HG03196 (cell line): ENCODE data around the gene NAP1L4.

Experiments used
- ATAC-seq: cut with Tn5 transposase; IDR thresholded peaks from one replicate; pipeline ENCODE4 v1.9.1; 2021; ENCODE audit not compliant: unreplicated experiment

NAP1L4 gene

DNA sequence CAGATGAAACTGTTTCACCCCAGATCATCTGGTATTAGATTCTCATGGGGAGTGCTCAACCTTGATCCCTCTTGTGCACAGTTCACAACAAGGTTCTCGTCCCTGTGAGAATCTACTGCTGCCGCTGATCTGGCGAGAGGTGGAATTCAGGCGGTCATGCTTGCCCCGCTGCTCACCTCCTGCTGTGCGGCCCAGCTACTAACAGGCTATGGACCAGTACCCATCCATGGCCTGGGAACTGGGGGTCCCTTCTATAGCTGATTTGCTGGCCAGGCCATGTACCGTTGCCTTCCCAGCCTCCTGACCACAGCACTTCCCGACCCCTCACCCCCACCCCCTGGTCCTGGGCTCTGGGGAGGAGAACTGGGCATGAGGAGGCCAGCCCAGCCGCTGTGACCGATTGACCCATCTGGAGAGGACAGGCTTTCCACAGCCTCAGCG lies 65.5 kb downstream of the NAP1L4 start:
- ATAC-seq, result no peak

GRCh38 chr11:2924821-2925675 lies 67.1 kb downstream of the NAP1L4 start:
- ATAC-seq, result no peak

GRCh38 chr11:2924381-2924780 lies 67.7 kb downstream of the NAP1L4 start:
- ATAC-seq, result no peak

DNA sequence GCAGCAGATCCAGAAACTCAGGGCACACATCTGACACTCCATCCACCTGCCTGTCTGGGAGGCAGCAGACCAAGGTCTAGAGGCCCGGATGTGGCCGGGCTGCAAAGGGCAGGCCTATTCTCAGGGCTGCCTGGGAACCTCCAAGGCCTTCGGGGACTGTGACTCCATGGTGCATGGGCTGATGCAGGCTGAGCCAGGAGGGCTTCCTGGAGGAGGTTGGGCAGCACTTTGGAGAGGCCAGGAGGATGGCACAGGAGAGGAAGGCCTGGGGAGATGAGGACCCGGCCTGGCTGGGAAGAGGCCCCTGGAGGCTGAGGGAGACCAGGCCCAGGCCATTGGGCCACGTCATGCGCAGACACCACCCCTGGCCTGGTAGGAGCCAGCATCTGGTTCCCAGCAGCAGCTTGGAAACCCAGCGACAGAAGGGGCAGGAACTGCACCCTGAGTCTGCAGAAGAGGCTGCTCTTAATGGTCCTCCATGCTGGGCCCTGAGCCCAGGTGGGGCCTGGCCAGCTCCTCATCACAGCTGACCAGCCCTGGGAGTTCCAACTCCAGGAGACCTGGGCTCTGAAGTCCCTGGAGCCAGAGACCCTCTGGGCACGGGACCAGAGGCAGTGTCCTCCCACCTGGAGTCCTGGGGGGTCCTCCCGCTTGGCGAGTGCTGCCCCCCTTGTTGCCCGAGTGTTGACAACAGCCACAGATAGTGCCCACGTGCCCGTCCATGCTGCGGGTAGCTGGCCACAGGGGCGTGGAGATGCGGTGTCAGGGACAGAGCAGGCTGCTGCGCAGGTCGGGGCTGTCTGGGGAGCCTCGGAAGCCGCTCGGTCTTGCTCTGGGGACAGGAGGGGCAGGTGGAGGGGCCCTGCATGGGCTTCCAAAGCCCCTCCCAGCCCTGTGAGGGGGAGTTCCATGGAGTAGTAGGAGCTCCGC lies 68.4 kb downstream of the NAP1L4 start:
- no peak for ATAC-seq

- ATAC-seq, result no peak
Measured at GRCh38 chr11:2922655-2923054, 69.5 kb downstream of the NAP1L4 start.

DNA sequence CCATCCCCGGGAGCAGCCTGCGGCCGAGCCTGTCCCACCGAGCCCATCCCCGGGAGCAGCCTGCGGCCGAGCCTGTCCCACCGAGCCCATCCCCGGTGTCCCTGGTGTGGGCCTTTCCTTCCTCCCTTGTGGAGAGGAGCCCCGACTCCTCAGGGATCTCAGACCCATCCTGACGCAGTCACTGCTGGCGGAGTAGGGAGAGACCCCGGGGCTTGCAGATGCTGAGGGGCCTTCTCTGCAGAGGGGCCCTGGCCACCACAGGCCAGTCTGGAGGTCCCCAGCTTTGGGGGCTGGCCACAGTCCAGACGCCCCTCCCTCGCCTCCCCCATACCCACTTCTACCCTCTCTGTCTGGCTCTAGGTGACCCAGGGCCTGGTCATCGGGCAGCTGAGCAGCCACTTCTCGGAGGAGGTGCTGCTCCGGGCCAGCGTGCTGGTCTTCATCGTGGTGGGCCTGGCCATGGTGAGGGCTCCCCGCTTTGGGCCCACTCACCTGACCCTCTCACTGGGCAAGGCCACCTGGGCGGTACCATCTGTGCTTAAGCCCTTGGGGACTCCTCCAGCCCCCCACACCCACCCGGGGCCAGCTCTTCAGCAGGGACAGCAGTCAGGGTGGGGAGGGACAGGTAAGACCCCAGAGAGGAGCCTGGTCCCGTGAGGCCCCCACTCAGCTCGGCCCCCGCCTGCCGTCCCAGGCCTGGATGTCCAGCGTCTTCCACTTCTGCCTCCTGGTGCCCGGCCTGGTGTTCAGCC lies 70.2 kb downstream of the NAP1L4 start:
- ATAC-seq, result no peak

GRCh38 chr11:2921261-2921660 lies 70.9 kb downstream of the NAP1L4 start:
- no peak for ATAC-seq

DNA sequence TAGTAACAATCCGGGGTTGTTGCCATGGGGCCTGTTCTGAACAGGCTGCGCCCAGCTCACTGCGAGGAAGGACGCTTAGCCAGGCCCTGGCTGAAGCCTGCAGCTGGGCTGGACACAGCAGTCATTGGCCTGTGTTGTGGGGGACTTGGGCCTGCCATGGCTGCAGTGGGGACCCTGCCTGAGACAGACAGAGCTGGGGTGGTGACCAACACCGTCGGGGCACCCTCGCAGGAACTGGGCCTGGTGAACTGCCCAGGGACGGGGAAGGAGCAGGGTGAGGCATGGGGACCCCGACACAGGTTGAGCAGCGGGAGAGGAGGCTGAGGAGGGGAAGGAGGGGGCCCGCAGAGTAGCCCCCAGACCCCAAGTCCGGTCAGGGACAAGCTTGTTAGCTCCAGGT lies 71.8 kb downstream of the NAP1L4 start:
- ATAC-seq, result no peak

- ATAC-seq, result no peak
Measured at GRCh38 chr11:2919837-2920236, 72.3 kb downstream of the NAP1L4 start.

DNA sequence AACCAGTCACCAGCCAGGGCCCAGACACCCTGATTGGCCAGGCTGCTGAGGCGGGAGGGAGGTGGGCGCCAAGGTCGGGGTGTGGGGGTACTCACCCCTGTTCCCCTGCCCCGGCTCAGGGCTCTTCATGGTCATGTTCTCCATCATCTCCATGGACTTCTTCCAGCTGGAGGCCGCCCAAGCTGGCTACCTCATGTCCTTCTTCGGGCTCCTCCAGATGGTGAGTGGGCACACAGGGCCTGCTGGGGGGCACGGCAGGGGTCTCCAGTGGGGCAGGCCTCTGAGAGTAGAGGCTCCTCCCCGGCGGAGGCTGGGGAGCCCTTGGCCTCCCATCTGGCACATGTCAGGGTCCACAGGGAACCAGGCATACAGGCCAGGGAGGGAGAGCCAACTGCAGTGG lies 72.9 kb downstream of the NAP1L4 start:
- ATAC-seq, result no peak

- ATAC-seq, result no peak
Measured at GRCh38 chr11:2917842-2918490, 74.2 kb downstream of the NAP1L4 start.

DNA sequence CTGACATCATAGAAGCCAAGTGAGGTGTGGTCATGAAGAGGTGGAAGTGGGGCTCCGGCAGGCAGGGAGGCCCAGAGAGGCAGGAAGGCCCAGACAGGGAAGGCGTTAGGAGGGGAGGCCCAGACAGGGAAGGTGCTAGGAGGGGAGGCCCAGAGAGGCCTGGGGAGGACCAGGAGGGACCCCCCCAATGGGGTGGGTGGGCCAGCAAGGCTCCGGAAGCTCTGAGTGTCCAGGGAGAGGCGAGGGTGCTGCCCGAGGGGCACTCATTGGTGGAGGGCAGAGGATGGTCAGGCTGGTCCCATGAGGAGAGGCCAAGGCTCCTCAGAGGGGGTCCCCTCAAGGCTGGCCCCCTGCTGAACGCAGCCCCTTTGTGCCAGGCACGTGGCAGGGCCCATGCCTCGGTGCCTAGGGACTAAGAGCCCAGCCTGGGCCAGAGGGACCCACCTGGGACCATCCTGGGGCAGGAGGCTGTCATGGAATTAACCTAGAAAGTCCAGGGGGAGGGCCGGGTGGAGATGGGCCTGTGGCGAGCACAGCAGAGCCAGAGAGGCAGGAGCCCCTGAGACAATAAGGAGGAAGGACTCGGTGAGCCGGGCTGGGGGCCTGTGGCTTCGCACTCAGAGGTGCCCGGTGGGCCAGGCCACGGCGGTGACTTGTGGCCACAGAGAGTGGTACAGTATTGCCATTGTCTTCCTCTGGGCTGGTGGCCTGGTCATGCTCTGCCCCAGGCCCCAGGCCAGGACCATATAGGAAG lies 75.1 kb downstream of the NAP1L4 start:
- ATAC-seq, result no peak

DNA sequence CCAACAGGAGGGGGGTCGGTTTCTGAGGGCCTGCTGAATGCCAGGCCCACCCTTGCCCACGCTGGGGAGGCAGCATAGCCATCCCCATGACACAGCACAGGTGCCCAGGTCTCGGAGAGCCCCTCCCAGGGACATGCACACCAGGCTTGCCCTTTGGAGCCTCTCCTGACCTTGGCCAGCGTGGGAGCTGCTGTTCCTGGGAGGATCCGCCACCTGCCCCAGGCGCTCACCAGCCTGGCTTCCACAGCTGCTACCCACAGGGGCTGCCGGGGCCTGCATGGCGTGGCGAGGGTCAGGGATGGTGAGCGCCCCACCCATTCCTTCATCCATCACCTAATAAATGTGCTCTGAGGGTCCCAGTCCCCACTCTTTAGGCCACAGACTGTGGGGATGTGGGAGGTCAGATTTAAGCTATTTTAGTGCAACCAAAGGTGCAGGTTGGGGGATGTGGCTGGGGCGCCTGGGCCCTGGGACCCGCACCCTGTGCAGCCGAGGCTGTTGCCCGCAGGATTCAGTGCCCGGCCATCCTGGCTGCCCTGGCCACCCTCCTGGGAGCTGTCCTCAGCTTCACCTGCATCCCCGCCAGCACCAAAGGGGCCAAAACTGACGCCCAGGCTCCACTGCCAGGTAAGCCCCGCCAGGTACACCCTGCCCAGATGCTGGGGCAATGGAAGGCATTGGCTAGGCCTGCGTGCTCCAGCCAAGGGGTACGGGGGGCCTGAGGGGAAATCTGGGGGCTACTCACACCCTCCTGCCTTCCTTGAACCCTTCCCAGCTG lies 75.8 kb downstream of the NAP1L4 start:
- no peak for ATAC-seq

DNA sequence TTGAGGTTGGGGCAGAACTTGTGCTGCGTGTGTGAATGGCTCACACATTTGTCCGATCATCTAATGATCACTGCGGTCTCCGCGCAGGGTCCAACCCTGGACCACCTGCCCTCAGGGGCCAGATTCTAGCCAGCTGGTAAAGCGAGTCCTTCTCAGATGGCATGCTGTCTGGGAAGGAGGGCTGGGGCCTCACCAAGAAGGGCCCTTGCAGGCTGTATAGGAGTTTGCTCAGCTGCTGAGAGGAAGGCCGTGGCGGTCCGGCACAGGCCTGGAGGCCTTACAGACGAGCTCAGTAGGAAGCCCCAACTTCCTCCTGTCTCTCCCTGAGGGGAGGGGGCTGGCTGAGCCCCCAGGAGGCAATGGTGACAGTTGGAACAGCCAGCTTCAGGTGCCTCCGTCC lies 76.7 kb downstream of the NAP1L4 start:
- ATAC-seq, result no peak

GRCh38 chr11:2914455-2915195 lies 77.5 kb downstream of the NAP1L4 start:
- ATAC-seq, result no peak

GRCh38 chr11:2913776-2914175 lies 78.4 kb downstream of the NAP1L4 start:
- no peak for ATAC-seq

DNA sequence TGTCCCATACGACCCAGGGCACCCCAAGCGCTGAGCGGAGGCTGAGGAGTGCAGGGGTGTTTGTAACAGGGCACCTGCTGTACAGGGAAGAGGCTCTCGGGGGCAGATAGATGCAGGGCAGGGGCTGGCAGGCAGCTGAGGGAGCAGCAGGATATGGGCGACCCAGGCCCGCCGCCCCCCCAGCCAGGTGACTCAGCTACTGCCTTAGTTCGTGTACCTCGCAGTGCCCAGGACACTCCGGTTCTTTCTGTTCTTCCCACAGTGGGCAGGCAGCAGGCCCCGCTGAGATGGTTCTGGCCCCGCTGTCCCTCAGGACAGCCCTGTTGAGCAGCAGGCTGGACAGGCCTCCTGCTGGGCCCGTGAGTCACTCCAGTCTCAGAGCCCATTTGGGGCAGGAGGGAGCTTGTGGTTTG lies 79.1 kb downstream of the NAP1L4 start:
- ATAC-seq, result no peak

- ATAC-seq, result no peak
Measured at GRCh38 chr11:2912498-2912897, 79.6 kb downstream of the NAP1L4 start.
